Ishikawa (cell line): Measurements from ENCODE around the gene NTN5.

Experiments
- CREB1 ChIP-seq: IDR thresholded peaks from 2 replicates; pipeline ENCODE4 v1.6.1; 2012; ENCODE audit warnings: low read depth
- EGR1 ChIP-seq: IDR thresholded peaks from 2 replicates; pipeline ENCODE4 v1.6.1; 2012
- MAX ChIP-seq: IDR thresholded peaks from 2 replicates; pipeline ENCODE4 v1.6.1; 2012
- RAD21 ChIP-seq: IDR thresholded peaks from 2 replicates; pipeline ENCODE4 v1.6.1; 2012; ENCODE audit warnings: low read depth
- REST ChIP-seq: IDR thresholded peaks from 2 replicates; pipeline ENCODE4 v1.6.1; 2012; ENCODE audit warnings: low read depth, mild to moderate bottlenecking
- TEAD4 ChIP-seq: IDR thresholded peaks from 2 replicates; pipeline ENCODE4 v1.6.1; 2012

- TF ChIP-seq MAX (no peak), RAD21 (no peak), TEAD4 (no peak), EGR1 (no peak), REST (no peak), CREB1 (no peak)
These were observed 40.4 kb upstream of the NTN5 start for GRCh38 chr19:48713041-48713863.
